ENCODE results near the gene SLIT1.

The SLIT1 gene

DNA sequence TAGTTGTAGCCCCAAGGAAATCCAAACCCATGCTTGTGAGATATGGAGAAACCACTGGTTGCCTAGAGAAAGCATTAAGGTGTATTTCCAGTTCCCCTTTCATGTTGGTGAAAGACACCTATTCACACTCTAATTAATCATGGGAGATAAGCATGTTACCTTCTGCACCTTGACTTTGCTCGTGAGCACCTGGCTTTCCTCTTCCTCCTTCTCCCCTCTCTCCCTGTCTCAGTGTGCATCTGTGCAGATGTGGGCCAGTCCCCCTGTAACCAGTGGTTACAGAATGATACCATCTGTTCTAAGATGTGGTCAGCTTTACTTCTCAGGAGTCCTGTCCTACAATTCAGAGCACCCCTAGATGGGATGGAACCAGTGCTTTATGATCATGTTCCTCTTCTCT, 193.0 kb downstream of the SLIT1 start:
- no peak for DNase-seq

GRCh38 chr10:96991313-96991841, 194.4 kb downstream of the SLIT1 start:
- DNase-seq = no peak

- DNase-seq = no peak
Measured at GRCh38 chr10:96988426-96988825, 197.3 kb downstream of the SLIT1 start.

DNA sequence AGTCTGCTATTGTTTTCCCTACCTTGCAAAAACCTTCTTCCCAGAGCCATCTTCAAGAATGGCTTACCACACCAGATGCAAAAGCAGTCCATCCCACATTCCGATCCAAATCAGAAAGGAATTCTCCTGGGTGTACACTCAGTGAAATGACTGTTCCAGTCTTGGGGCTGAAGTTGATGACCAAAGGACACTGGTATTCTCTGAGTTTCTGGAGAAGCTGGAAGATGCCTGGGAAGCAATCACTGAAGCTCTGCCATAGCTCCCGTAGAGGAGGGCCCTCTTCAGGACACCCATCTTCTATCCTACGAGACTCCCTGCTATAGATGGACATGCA, 197.9 kb downstream of the SLIT1 start:
- no peak for DNase-seq

DNA sequence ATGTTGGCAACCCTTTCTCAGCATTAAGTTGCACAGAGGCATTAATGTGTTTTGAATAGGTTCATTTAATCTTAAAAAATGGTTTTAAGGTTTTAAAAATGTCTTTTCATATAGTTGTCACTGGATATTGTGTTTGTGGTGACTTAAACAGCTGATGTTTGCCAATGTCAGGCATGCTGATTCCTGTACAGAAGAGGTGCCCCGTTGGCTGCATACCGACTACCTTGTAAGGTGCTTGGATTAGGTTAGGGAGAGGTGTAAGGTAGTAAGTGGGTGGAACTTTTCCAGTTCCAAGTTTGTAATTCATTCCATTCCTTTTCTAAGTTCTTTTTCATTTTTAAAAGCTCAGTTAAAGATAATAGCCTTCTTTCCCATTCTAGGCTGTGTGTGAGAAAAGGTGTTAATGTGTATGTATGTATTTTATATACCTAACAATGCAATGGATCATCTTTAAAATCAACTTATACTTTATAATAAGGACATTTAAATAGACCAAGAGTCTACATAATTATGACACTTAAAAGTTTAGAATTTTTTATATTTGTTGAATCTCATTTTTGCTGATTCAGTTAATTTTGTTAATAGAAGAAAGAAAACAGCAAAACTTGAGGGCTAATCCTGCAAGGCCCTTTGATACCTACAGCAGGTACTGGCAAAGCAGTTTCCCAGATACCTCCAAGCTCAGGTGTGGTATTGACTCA, 198.5 kb downstream of the SLIT1 start:
- DNase-seq = no peak

- DNase-seq = no peak
Measured at GRCh38 chr10:96986200-96986856, 199.4 kb downstream of the SLIT1 start.

DNA sequence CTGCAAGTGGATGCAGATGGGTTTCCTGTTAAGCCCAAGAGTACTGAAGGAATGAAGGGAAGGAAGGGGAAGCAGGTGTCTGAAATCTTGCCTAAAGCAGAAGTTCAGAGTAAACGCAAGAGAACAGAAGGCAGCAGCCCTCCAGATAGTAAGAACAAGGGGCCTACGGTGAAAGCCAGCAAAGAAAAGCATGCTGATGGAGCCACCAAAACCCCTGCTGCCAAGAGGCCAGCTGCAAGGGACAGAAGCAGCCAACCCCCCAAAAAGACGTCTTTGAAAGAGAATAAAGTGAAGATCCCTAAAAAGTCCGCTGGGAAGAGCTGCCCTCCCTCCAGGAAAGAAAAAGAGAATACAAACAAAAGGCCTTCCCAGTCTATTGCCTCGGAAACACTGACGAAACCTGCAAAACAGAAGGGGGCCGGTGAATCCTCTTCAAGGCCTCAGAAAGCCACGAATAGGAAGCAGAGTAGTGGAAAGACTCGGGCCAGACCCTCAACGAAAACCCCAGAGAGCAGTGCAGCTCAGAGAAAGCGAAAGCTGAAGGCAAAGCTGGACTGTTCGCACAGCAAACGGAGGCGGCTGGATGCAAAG, 201.1 kb downstream of the SLIT1 start:
- no peak for DNase-seq

GRCh38 chr10:96982149-96982930, 203.4 kb downstream of the SLIT1 start:
- no peak for DNase-seq

GRCh38 chr10:96978621-96979154, 207.1 kb downstream of the SLIT1 start:
- no peak for DNase-seq

DNA sequence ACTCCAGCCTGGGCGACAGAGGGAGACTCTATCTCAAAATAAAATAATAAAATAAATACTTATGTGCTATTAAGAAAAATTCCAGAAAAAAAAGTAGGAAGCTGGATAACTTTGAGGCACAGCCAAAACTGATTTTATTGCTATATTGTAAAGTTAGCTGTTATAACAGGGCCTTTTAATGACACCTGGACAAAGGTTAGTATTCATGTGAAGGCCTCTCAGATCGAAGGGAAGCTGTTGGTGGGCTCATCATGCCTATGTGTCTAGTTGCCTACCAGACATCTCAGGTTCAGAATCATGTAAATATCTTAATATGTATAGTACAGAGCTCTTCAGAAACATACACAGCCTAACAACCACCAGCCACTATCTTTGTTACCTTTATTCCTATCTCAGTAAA, 210.6 kb downstream of the SLIT1 start:
- no peak for DNase-seq

GRCh38 chr10:96973809-96974747, 211.7 kb downstream of the SLIT1 start:
- no peak for DNase-seq

DNA sequence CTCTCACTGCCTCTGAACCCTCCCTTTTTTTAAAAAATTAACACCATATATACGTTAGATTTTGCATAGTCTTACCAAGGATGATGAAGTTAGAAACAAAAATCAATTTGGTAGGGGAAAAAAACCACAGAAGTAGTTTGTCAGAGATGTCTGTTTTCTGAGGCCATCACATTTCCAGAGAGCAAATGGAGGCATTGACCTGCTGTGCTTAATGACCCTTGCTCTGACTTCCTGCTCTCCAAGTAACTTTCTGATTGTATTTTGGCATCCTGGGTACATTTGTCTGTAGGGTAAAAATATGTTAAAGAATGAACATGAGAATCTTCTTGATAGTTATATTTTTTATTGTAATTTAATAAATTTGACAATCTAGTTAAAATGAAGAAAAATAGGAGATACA, 213.5 kb downstream of the SLIT1 start:
- no peak for DNase-seq

DNA sequence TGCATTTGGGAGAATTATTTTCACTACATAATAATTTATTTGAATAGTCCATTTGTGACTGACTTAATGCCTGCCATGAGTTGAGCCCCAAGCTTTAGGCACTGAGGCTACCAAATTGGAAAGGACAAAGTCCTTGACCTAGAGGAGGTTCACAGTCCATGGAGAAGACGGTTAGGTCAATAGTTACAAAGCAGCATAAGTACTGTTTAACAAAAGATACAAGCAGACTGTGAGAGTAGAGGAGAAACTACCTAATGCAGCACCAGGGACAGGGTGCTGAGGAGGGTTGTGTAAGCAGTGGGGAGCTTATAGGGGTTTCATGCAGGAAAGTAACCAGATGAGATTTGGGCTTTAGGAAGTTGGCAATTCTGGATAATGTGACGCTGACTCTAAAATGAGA, 214.4 kb downstream of the SLIT1 start:
- DNase-seq = no peak

GRCh38 chr10:96968682-96969423, 216.9 kb downstream of the SLIT1 start:
- DNase-seq = no peak

GRCh38 chr10:96967847-96968246, 217.9 kb downstream of the SLIT1 start:
- no peak for DNase-seq

GRCh38 chr10:96964131-96964530, 221.6 kb downstream of the SLIT1 start:
- no peak for DNase-seq

GRCh38 chr10:96960872-96961271, 224.9 kb downstream of the SLIT1 start:
- DNase-seq = no peak

DNA sequence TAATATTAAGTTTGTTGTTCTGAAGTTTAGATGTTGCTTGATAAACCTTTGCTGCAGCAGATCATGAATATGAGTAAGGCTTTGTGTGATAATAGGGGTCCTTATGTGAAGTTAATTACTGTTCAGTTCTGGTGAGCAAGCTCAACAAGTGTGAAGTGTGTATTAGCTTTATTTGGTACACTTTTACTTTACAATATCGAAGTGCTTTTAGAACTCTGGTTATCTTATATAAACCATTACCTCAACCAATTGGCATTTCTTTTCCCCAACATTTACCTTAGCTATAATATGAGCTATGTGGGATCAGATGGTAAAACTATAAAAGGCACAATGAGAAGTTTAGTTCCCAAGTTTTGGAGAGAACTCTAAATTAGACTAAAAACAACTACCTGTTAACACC, 226.0 kb downstream of the SLIT1 start:
- no peak for DNase-seq

DNA sequence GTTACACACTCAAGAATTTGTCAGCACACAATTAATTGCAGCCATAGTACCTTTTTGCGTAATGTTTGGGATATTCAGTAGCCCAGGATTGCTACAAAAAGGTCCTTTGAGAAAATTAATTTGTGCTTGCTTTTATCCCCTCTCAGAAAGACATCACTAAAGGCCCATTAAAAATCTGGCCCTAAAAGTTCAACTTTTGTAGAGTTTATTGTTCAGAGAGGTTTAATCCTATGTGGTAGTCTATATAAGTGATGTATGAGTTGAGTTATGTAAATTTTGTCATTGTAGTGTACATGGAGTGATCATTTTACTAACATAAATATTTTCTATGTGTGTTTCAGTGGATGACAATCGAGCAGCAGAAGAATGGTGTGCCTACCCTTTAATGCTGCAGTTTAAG, 227.7 kb downstream of the SLIT1 start:
- no peak for DNase-seq

DNA sequence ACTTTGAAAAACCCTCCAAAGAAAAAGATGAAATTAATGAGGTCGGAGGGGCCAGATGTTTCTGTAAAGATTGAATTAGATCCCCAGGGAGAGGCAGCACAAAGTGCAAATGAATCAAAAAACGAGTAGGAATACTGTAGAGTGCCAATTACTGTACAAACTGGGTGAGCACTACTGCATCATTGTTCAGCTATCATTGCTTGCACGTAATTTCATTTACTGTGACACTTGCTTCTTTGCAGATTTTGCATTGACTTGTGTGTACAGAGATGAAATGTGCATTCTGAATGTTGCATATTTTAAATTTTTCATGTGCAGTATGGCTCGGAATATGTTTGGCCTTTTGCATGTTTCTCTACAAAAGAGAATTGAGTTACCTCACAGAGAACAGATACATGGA, 230.0 kb downstream of the SLIT1 start:
- DNase-seq = no peak

GRCh38 chr10:96951954-96952353, 233.8 kb downstream of the SLIT1 start:
- DNase-seq = no peak
